Stimulated activated CD4-positive, alpha-beta T cell treated with anti-CD3 and anti-CD28 coated beads, TNF-alpha, amount 100 ng/mL, for 48 hours (primary cell): ENCODE data around the gene CHD3.
"Not testable (repeated sequence)": the region's sequence is repeated elsewhere in the genome, so short reads cannot be mapped to it uniquely, and the experiment has no call there.

Experiments used
- DNase-seq, 3 donors: peaks; one replicate each; pipeline ENCODE4 v3.0.0-alpha.2; 2020; ENCODE audit warnings: low read depth in 3 of 3

The CHD3 gene

GRCh38 chr17:7931709-7932482 lies 43.3 kb downstream of the CHD3 start, which contains the start of the genes CNTROB and TRAPPC1:
TSS of gene CNTROB (plus strand) at chr17:7932206. CDS start at chr17:7933080, 874 bp downstream.
TSS of gene TRAPPC1 (minus strand) at chr17:7931946. CDS start at chr17:7931829, 117 bp downstream.
- DNase-seq = peak; percentile 98 to 99 (median 99)

- no peak for DNase-seq
Observed at GRCh38 chr17:7932483-7932891, 43.9 kb downstream of the CHD3 start.

GRCh38 chr17:7932949-7933348 lies 44.4 kb downstream of the CHD3 start:
- no peak for DNase-seq

GRCh38 chr17:7935859-7936258 lies 47.3 kb downstream of the CHD3 start:
- no peak for DNase-seq

GRCh38 chr17:7940034-7940433 lies 51.4 kb downstream of the CHD3 start:
- DNase-seq = no peak

- no peak for DNase-seq
Observed at GRCh38 chr17:7940743-7941142, 52.2 kb downstream of the CHD3 start.

- DNase-seq = no peak
Observed at GRCh38 chr17:7943291-7943690, 54.7 kb downstream of the CHD3 start.

GRCh38 chr17:7944326-7944725 lies 55.7 kb downstream of the CHD3 start:
- DNase-seq = no peak

- no peak for DNase-seq
Observed at GRCh38 chr17:7945651-7946050, 57.1 kb downstream of the CHD3 start.

- DNase-seq = no peak
Observed at GRCh38 chr17:7946441-7946840, 57.9 kb downstream of the CHD3 start.

GRCh38 chr17:7947651-7948050 lies 59.1 kb downstream of the CHD3 start:
- DNase-seq = no peak

GRCh38 chr17:7950578-7950977 lies 62.0 kb downstream of the CHD3 start:
- no peak for DNase-seq

GRCh38 chr17:7951143-7951792 lies 62.7 kb downstream of the CHD3 start:
- DNase-seq = peak in 1 of 3 donors; percentile 41

- DNase-seq = not testable (repeated sequence)
Observed at GRCh38 chr17:7953266-7953665, 64.7 kb downstream of the CHD3 start.

- DNase-seq = no peak
Observed at GRCh38 chr17:7955414-7956227, 67.0 kb downstream of the CHD3 start.

- no peak for DNase-seq
Observed at GRCh38 chr17:7956228-7956965, 67.8 kb downstream of the CHD3 start.

- DNase-seq = no peak
Observed at GRCh38 chr17:7959503-7960253, 71.1 kb downstream of the CHD3 start.

GRCh38 chr17:7961421-7961820 lies 72.8 kb downstream of the CHD3 start:
- no peak for DNase-seq
